HG03342 (cell line): ENCODE data around the gene TMED10.

Experiments used
- ATAC-seq: cut with Tn5 transposase; IDR thresholded peaks from one replicate; pipeline ENCODE4 v1.9.1; 2021; ENCODE audit warnings: mild to moderate bottlenecking, moderate library complexity; ENCODE audit not compliant: unreplicated experiment

TMED10 gene

DNA sequence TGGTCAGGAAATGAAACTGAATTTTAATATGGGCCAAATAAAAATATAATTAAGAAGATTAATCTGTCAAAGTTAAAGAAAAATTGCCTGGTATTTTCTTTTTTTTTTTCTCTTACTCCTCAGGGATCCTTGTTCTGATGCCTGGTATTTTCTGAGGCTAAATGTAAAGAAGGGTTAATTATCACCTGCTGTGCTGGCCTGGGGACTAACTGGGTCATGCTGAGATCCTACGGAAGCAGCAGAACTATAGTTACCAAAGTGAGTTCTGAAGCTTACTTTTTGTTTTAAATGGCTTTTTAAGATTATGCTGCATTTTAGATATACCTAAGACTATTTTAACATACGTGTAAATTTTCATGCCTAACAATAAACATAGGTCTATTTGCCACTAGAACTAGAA, 83.7 kb downstream of the TMED10 start:
- ATAC-seq: no peak

DNA sequence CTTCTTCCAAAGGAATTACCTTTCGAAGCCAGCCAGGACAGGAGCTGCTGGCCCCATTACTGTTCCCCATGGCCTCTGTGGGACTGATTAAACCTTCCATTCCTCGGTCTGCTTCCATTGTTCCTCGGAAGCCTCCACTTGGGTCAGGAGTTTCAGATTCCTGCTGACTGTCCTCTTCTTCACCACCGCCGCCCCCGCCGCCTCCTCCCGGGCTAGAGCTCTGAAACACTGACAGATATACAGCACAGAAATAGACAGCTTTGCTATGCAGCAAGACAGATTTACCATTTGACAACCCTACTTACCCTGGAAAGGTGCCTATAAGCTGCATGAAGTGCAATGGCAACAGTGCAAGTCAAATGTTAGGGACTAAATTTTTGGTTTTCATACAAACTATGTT, 85.2 kb downstream of the TMED10 start:
- no peak for ATAC-seq

- ATAC-seq: no peak
Measured at GRCh38 chr14:75090353-75090752, 86.1 kb downstream of the TMED10 start.

GRCh38 chr14:75088566-75089373, 87.6 kb downstream of the TMED10 start:
- no peak for ATAC-seq

- ATAC-seq: no peak
Measured at GRCh38 chr14:75088153-75088552, 88.3 kb downstream of the TMED10 start.

GRCh38 chr14:75084513-75084912, 91.9 kb downstream of the TMED10 start:
- no peak for ATAC-seq

- ATAC-seq: no peak
Measured at GRCh38 chr14:75083271-75083670, 93.1 kb downstream of the TMED10 start.

- no peak for ATAC-seq
Measured at GRCh38 chr14:75081660-75082229, 94.7 kb downstream of the TMED10 start.
